HG02970 (cell line): ENCODE data around the gene GNB1L.

Experiments used
- ATAC-seq: cut with Tn5 transposase; IDR thresholded peaks from one replicate; pipeline ENCODE4 v1.9.1; 2021; ENCODE audit warnings: mild to moderate bottlenecking, moderate library complexity, moderate number of reproducible peaks; ENCODE audit not compliant: unreplicated experiment, low FRiP score

GNB1L gene

GRCh38 chr22:19766511-19767426 lies 87.9 kb downstream of the GNB1L start:
- no peak for ATAC-seq

- no peak for ATAC-seq
These were observed 88.5 kb downstream of the GNB1L start for GRCh38 chr22:19766240-19766510.

- ATAC-seq = no peak
These were observed 89.0 kb downstream of the GNB1L start for GRCh38 chr22:19765477-19766239.

- no peak for ATAC-seq
These were observed 89.8 kb downstream of the GNB1L start for GRCh38 chr22:19764636-19765476.

GRCh38 chr22:19764299-19764593 lies 90.4 kb downstream of the GNB1L start:
- ATAC-seq = no peak

- ATAC-seq = no peak
These were observed 91.0 kb downstream of the GNB1L start for GRCh38 chr22:19763458-19764298.

- no peak for ATAC-seq
These were observed 91.9 kb downstream of the GNB1L start for GRCh38 chr22:19762568-19763457.

- ATAC-seq = no peak
These were observed 92.7 kb downstream of the GNB1L start for GRCh38 chr22:19761725-19762567.

GRCh38 chr22:19760951-19761724 lies 93.5 kb downstream of the GNB1L start:
- no peak for ATAC-seq

GRCh38 chr22:19760058-19760950 lies 94.4 kb downstream of the GNB1L start, which contains the start of gene TBX1:
TSS of gene TBX1 (plus strand) at chr22:19760778. CDS start at chr22:19760844, 66 bp downstream.
- no peak for ATAC-seq

GRCh38 chr22:19759427-19760057 lies 95.1 kb downstream of the GNB1L start:
- no peak for ATAC-seq

- ATAC-seq = no peak
These were observed 95.7 kb downstream of the GNB1L start for GRCh38 chr22:19758896-19759426.

- ATAC-seq = no peak
These were observed 96.4 kb downstream of the GNB1L start for GRCh38 chr22:19757985-19758895.

- ATAC-seq = no peak
These were observed 97.3 kb downstream of the GNB1L start for GRCh38 chr22:19757140-19757984.
